Measurements from ENCODE around the gene WDSUB1. TPM values are rescaled to one million over a fixed set of nuclear protein-coding genes. Genes with fewer than 3 reads are reported as not detected.

The WDSUB1 gene
- total RNA-seq, 1 experiment from 2014 or later = 6.9 TPM

DNA sequence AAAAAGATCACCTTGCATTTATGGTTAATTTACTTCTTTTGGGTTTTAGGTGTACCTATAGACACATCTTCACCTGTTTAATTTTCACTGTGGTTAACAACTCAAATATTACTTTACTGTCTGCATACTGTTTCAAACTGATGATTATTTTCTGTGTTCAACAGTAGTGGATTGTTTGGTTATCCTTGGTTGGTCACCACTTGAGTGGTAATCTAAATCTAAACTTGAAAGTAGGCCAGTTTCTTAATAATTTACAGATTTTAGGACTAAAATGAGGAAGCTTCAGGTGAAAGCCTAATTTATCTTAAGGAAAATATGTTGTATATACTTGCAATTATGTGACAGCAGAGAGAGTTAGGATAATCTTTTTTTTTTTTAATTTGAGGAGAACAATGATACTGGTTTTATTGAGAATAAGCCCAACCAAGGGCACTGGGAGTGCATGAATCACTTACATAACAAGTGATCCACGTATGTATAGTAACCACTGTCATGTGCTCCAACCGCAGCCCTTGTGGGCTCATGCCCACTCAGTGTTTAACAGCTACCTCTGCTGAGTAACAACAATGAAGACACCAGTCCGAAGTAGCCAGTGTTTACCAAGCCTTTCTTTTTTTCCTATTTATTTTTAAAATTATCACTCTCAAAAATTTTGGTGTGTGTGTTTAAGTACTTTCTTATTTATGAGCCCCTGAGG lies 31.0 kb upstream of the WDSUB1 start:
- Histone ChIP-seq H3K4me3 (no peak overlapping the region), H3K27me3 (ENCODE audit: insufficient read depth, low read depth) (no peaks in the 10 kb centered on the region), H3F3A (ENCODE audit: insufficient read depth, low read depth) (no peaks in the 10 kb centered on the region), H3K27ac (no peak overlapping the region), H3K36me3 (ENCODE audit: low read depth) (no peaks in the 10 kb centered on the region), H4K20me1 (ENCODE audit: insufficient read depth) (no peaks in the 10 kb centered on the region), H2AFZ (no peak overlapping the region), H3K79me2 (ENCODE audit: low read depth) (no peaks in the 10 kb centered on the region), H3K4me2 (no peak overlapping the region), H3K9me3 (ENCODE audit: insufficient read depth, low read depth) (no peaks in the 10 kb centered on the region), H3K4me1 (replicated peaks; ENCODE audit: insufficient read depth) (no peaks in the 10 kb centered on the region), H3K9me2 (ENCODE audit: insufficient read depth) (no peaks in the 10 kb centered on the region)
- POLR2A ChIA-PET (ENCODE audit: unreplicated experiment) = no interaction called here
- CTCF ChIA-PET = no interaction called here
- BruUV-seq (replicated peaks) = no TSS peak
- intact Hi-C loops (cut with micrococcal nuclease; ENCODE audit: unreplicated experiment) = no loop called here
- no peak for DNase-seq
- TF ChIP-seq, protein P1, sequence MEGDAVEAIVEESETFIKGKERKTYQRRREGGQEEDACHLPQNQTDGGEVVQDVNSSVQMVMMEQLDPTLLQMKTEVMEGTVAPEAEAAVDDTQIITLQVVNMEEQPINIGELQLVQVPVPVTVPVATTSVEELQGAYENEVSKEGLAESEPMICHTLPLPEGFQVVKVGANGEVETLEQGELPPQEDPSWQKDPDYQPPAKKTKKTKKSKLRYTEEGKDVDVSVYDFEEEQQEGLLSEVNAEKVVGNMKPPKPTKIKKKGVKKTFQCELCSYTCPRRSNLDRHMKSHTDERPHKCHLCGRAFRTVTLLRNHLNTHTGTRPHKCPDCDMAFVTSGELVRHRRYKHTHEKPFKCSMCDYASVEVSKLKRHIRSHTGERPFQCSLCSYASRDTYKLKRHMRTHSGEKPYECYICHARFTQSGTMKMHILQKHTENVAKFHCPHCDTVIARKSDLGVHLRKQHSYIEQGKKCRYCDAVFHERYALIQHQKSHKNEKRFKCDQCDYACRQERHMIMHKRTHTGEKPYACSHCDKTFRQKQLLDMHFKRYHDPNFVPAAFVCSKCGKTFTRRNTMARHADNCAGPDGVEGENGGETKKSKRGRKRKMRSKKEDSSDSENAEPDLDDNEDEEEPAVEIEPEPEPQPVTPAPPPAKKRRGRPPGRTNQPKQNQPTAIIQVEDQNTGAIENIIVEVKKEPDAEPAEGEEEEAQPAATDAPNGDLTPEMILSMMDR (conservative IDR thresholded peaks at IDR 0.05) = no peak
- no peak for TF ChIP-seq EZH2 (IDR thresholded peaks at IDR 0.05; ENCODE audit: low read depth)

DNA sequence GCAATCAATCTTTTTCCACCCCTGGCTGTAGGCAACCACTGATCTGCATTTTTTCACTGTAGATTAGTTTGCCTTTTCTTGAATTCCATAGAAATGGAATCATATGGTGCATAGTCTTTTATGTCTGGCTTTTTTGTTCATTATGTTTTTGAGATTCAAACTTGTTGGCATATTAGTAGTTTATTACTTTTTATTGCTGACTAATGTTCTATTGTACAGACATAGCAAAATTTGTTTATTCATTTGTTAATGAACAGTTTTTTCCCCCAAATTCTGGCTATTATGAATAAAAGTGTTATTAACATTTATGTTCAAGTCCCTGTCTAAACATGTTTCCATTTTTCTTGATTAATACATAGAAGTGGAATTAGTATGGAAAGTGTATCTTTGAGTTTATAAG lies 21.4 kb upstream of the WDSUB1 start:
- CTCF ChIA-PET = no interaction called here
- TF ChIP-seq, protein P1 (conservative IDR thresholded peaks at IDR 0.05) = no peak
- no peak for TF ChIP-seq EZH2 (IDR thresholded peaks at IDR 0.05; ENCODE audit: low read depth)
- no peaks in the 10 kb centered on the region for H4K20me1 ChIP-seq (ENCODE audit: insufficient read depth)
- H3F3A ChIP-seq (ENCODE audit: insufficient read depth, low read depth) = no peaks in the 10 kb centered on the region
- no peaks in the 10 kb centered on the region for H3K79me2 ChIP-seq (ENCODE audit: low read depth)
- H2AFZ ChIP-seq = no peak overlapping the region
- no peaks in the 10 kb centered on the region for H3K36me3 ChIP-seq (ENCODE audit: low read depth)
- H3K4me1 ChIP-seq (replicated peaks; ENCODE audit: insufficient read depth) = no peaks in the 10 kb centered on the region
- no peaks in the 10 kb centered on the region for H3K9me2 ChIP-seq (ENCODE audit: insufficient read depth)
- intact Hi-C loops (cut with micrococcal nuclease; ENCODE audit: unreplicated experiment) = no loop called here
- no peak overlapping the region for H3K27ac ChIP-seq
- no peak overlapping the region for H3K4me2 ChIP-seq
- POLR2A ChIA-PET (ENCODE audit: unreplicated experiment) = no interaction called here
- no peak for DNase-seq
- no TSS peak for BruUV-seq (replicated peaks)
- H3K27me3 ChIP-seq (ENCODE audit: insufficient read depth, low read depth) = no peaks in the 10 kb centered on the region
- no peak overlapping the region for H3K4me3 ChIP-seq
- no peaks in the 10 kb centered on the region for H3K9me3 ChIP-seq (ENCODE audit: insufficient read depth, low read depth)

DNA sequence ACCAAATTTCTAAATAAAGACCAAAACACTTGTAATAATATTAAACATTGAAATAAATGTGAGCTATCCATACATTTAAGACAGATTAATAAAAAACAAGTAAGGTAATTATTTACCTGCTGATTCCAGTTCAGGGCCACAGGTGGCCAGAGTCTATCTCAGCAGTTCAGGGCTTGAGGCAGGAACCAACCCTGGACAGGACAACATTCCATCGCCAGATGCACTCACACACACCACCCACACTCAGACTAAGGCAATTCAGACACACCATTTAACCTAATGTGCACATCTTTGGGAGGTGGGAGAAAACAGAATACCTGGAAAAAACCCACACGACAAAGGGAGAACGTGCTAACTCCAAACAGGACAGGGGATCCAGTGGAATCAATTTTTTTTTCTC lies 14.1 kb upstream of the WDSUB1 start:
- no peaks in the 10 kb centered on the region for H3K27me3 ChIP-seq (ENCODE audit: insufficient read depth, low read depth)
- BruUV-seq (replicated peaks) = no TSS peak
- H3K4me2 ChIP-seq = no peak overlapping the region
- ChIA-PET POLR2A (ENCODE audit: unreplicated experiment) (no interaction called here), CTCF (no interaction called here)
- H3K4me1 ChIP-seq (replicated peaks; ENCODE audit: insufficient read depth) = peaks cover 12% of the 10 kb centered on the region
- no peak for DNase-seq
- H3K27ac ChIP-seq = no peak overlapping the region
- H3K4me3 ChIP-seq = no peak overlapping the region
- no peaks in the 10 kb centered on the region for H3K79me2 ChIP-seq (ENCODE audit: low read depth)
- no peaks in the 10 kb centered on the region for H3K9me3 ChIP-seq (ENCODE audit: insufficient read depth, low read depth)
- H2AFZ ChIP-seq = no peak overlapping the region
- H4K20me1 ChIP-seq (ENCODE audit: insufficient read depth) = no peaks in the 10 kb centered on the region
- no peak for TF ChIP-seq EZH2 (IDR thresholded peaks at IDR 0.05; ENCODE audit: low read depth)
- TF ChIP-seq, protein P1 (conservative IDR thresholded peaks at IDR 0.05) = no peak
- H3K36me3 ChIP-seq (ENCODE audit: low read depth) = no peaks in the 10 kb centered on the region
- no peaks in the 10 kb centered on the region for H3K9me2 ChIP-seq (ENCODE audit: insufficient read depth)
- intact Hi-C loops (cut with micrococcal nuclease; ENCODE audit: unreplicated experiment) = no loop called here
- no peaks in the 10 kb centered on the region for H3F3A ChIP-seq (ENCODE audit: insufficient read depth, low read depth)

Data from PC-9 (cell line).